ENCODE measurements around the gene MTTP.
A peak's percentile ranks its signal among the peaks of the same experiment; 100 is the strongest.

Gene MTTP

DNA sequence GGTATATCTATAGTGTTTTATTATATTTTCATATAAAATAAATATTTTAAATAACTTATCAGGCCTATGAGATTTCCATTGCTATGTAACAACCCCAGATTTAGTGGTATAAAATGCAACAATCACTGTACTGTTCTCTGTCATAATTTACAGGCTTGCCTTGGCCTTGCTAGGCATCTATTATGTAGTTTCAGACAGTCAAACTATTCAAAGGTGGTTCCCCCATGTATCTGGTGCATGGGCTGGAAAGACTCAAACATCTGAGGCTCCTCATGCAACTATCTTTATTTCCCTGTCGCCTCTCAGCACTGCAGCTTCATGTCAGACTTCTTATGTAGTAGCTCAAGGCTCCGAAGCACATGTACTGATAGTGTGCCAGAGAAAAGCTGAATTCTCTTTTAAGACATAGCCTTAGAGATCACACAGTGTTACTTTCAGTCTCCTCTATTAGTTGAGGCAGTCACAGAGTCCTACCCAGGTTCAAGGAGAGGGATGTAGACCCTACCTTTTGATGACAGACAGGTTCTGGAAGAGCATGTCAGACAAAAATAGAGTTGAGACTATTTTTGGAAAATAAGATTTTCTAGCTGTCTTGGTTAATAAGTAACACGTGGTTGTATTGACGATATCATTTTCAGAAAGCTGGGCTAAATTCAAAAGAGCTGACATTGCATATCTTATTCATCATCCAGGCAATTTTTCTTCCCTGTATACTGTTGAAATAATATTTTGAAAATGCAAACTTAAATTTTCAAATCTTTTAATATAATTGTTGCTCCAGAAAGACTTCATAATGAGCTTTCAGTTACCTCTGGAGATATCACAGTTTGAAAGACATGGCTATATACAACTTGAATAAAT is 19.4 kb downstream of the MTTP start:
- DNase-seq = no peak

DNA sequence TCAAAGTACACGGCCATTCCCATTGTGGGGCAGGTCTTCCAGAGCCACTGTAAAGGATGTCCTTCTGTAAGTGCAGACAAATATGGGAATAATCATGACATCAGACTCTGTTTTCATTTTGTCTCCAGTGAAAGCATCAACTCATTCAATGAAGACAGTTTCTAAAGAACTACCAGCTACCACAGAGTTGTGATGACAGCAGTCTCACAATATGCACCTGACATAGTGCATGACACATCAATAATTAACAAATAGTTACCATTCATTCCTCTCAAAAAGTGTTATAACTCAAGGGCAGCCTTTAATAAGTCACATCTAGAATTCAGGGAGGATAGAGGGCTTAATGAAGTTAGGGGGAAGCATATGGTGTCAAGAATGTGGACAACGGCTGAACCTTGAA is 20.2 kb downstream of the MTTP start:
- DNase-seq = no peak

DNA sequence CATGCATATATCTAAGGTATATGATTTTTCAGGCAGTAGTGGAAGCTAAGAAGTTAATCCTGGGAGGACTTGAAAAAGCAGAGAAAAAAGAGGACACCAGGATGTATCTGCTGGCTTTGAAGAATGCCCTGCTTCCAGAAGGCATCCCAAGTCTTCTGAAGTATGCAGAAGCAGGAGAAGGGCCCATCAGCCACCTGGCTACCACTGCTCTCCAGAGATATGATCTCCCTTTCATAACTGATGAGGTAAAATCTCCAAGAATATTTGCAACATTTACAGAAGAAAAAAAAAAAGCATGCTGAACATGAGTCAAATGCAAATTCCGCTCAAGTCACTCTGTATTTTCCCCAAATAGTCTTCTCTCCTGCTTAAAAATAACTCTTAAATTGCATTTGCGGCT is 32.1 kb downstream of the MTTP start:
- DNase-seq = no peak

DNA sequence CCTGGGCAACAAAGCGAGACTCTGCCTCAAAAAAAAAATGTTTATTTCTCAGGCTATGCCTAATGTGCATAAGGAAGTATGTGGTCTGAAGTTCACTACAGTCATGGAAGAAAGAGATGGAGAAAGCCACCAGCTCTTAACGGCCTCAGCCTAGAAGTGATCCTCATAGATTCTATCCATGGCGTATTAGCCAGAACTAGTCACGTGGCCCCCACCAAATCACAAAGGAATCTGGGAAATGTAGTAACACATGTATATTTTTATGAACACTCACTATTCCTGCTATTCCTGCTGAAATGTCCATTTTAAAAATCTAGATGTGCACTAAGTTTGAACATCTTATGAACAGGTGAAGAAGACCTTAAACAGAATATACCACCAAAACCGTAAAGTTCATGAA is 33.8 kb downstream of the MTTP start:
- no peak for DNase-seq

DNA sequence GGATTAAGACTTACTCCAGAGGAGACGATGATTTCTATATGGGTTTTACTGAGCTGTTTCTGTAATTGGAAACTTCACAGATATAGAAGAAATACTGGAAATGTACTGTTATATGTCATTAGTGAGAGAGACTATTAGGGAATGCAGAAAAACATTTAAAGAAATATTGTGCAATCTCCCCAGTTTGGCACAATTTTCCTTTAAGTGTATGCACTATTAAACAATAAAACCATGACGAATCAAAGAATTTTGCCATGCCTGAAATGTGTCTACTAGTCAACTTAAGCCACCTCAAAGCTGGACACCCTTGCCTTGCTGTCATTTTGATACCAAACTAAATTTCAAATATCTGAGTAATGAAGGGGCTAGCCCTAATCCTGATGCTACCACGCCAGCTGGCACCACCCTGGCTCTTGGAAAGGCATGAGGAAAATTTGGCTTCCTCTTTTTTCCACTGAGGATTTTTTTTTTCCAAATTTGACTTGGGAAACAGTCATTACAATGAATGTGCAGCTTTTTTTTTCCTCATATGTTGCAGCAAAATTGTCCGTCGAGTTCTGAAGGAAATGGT is 36.1 kb downstream of the MTTP start:
- no peak for DNase-seq

DNA sequence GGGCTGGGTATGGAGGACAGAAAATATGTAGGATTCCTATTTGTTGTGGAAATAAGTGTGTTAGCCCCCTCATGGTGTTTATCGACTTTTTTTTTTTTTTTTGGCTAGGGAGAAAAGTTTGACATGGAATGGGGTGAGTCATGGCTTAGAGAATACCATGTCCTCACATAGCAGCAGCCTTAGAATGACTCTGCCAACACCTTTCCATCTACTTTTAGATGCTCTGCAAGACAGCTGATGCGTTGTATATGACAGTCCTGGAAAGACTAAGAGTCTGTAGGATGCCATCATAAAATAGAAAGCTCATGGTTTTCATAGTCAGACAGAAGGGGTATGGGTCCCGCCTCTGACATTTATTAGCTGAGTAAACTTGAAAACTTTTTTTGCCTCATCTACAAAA is 37.7 kb downstream of the MTTP start:
- DNase-seq = no peak

DNA sequence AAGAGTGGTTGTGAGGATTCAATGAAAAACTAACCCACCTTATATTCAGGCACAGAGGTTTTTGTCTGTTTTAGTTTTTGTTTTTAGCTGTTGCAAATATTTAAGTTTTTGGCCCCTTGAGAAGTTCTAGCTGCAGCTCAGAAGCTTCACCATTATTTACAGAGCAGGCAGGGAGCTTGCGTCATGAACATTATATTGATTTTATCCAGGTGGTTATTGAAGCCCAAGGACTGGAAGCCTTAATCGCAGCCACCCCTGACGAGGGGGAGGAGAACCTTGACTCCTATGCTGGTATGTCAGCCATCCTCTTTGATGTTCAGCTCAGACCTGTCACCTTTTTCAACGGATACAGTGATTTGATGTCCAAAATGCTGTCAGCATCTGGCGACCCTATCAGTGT is 38.1 kb downstream of the MTTP start:
- no peak for DNase-seq

DNA sequence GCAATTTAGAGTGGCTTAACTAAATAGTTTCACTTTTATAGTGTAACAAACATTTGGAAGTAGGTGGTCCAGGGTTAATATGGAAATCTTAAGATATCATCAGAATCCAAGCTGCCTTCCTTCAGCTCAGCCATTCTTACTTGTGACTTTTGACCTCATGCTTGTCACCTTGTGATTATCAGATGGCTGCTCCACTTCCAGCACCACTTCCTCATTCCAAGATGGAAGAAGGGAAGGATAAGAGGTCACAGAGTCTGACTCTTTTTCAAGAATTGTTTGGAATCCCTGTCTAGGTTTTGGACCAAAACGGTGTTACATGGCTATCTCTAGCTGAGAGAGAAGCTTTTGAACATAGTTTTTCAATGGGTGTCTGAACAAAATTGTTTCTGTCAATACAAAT is 39.9 kb downstream of the MTTP start:
- DNase-seq = no peak

DNA sequence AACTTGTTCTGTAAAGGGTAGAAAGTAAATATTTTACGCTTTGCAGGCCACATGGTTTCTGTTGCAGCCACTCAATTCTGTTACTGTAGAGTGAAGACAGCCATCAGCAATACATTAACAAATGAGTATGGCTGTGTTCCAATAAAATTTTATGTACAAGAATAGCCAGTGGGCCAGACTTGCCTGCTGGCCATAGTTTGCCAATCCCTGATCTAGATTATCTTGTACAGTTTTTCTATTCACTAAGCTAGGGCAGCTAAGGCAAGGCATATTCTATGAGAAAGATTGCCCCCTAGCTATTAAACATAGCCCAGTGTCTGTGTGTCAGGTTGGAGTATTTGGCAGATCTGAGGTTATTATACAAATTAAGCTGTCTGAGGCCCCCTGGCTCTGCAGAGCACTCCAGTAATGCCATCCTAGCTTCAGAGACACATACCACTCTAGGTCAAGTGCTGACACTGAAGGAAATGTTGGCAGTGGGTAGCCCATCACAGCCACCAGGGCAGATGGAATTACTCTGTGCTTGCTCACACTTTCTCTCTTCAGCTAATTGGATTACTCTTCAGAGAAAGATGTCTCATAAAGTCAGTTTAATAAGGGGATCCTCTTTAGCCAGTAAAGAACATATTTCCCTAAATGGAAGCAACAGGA is 40.7 kb downstream of the MTTP start:
- DNase-seq = no peak

DNA sequence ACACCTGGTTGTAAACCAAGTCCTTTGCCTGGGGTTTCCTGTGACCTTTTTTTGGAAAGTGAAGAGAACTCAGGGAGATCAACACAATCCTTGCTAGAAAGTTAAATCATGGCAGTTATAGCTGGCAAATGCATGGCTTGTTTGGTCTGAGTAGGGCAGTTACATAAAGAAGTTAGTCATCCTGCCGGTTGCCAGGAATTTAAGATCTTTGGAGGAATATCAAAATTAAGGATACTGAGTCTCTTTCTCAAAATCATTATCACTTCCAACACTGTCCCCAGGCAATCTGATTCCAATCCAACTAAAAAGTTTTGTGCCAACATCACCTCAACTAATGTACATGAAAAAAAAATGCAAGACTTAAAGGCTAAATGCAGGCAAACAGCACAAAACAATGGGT is 42.8 kb downstream of the MTTP start:
- DNase-seq = no peak

DNA sequence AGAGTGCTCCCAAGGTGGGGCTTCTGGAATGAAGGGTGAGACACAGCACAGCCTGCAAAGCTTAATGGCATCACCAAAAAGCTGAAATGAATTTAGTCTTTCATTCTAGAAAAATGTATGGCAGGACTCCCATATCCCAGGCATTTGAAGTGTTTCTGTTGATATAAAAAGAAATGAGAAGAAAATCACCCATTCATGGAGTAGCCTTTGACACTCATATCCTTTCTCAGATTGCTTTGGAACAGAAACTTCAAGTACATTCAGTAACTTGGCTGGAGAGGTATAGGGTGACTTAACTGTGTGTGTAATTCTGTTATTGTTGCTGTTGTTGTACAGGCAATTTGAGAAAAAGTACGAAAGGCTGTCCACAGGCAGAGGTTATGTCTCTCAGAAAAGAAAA is 47.7 kb downstream of the MTTP start:
- DNase-seq = no peak

DNA sequence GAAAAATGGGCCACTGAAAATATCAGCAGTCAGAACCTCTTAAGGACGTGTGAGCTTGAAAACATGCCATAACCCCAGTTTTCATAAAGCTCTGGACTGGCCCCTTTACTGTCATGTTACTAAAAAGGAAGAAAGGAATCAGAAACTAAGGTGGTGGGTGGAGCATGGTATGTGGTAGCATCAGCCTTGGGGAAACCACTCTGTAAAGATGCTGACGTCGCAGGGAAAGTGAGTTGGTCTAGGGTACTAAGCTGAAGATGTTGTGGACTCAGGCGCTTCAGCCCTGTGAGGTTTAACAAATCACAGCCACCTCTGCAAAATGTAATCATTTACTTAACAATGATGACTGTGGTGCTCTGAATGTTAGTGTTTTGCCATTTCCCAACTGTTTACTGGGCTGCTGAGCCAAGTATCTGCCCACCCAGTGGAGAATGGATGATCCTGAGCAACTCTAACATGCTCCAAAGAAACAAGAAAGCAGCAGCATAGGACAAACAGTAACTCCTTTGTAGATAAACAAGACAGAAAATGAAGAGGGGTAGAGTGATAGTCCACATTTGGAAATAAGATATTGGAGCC is 49.6 kb downstream of the MTTP start:
- peak; percentile 36 for DNase-seq

DNA sequence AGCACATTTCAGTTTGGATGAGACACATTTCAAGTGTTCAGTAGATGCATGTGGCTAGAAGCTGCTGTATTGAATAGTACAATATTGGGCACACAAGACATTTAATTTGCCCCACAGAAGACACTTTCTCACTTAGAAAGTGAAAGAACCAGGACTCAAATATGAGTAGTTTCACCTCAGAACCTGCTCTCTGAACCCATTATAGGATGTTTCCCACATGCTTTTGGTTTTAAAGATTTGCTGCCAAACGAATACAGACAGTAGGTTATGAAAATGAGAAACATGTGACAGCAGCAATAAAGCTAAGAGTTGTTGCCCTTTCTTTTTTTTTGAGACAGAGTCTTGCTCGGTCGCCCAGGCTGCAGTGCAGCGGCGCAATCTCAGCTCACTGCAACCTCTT is 50.7 kb downstream of the MTTP start:
- peak; percentile 4 for DNase-seq

DNA sequence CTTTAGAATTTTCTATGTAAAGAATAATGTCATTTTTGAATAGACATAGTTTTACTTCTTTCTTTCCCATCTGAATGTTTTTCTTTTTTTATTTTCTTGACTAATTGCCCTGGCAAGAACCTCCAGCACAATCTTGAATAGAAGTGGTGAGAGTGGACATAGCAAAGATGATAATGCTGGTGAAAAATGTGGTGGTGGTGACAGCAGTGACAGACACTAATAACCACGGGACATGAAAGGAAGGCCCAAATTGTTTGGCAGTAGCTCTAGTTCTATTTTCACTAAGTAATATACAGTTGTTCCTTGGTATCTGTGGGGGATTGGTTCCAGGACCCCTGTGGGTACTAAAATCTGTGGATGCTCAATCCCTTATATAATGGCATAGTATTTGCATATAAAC is 53.4 kb downstream of the MTTP start:
- no peak for DNase-seq

DNA sequence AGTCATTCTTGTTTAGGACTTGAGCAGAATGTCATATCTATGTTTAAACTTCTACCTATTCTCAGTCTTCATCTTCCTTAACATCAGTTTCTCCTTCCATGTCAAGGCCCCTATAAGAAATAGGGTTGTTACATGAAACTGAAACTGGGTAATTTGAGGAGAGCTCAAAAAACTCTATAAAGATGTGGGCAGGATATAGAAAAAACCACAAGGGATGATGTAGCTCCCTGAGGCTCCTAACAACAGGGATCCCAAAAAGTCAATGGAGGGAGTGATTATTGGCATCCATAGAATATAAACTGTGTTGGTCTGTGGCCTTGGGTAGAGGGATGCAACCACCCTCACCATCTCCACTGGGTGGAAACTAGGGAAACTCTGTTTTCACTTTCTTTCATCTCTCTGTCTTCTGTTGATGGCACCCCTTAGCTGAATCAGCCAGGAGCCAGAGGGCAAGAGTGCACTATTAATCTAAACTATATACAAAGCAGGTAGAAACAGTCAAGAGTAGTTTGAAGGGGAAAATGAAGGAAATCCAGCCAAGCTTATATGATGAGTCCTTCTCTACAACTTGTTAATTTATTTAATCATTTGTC is 55.4 kb downstream of the MTTP start:
- DNase-seq = no peak

DNA sequence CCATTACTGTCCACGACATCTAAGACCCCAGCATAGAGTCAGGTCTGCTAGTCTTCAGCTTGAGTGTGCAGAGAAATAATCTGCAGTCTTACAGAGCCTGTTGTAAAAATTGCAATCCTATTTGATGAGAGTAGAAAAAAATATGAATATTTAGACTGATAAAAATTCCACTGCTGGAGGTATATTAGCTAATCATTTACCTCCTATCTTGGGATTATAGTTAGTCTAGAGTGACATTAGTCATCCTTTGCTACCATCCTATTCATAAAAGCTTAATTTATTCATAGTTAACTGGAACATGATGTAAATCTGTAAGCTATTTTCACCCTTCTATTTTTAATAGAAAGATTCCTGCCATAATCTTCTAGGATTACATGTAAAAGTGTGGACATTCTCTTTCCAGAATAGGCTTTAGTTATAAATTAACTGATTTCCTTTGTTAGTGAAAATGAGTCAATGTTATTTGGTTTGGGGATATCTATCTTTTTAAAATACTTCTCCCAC is 56.3 kb downstream of the MTTP start:
- DNase-seq = no peak

DNA sequence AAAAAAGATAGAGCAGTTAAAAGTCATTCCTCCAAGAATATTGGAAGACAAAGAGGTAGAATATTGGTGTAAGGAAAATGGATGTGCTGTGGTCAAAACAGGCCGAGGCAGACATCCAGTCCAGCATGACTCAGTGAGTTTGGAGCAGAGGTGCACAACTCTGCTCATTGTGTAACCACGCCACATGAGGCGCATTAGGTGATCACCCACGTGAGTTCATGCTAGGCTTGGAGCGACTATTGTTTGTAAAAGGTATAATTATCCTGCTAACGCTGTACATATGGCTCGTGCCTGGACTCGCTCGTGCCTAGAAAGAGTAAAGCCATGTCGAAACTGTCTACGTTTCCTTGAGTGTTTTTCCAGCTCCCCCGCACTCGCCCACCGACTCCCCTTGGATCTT is 59.1 kb downstream of the MTTP start:
- no peak for DNase-seq

DNA sequence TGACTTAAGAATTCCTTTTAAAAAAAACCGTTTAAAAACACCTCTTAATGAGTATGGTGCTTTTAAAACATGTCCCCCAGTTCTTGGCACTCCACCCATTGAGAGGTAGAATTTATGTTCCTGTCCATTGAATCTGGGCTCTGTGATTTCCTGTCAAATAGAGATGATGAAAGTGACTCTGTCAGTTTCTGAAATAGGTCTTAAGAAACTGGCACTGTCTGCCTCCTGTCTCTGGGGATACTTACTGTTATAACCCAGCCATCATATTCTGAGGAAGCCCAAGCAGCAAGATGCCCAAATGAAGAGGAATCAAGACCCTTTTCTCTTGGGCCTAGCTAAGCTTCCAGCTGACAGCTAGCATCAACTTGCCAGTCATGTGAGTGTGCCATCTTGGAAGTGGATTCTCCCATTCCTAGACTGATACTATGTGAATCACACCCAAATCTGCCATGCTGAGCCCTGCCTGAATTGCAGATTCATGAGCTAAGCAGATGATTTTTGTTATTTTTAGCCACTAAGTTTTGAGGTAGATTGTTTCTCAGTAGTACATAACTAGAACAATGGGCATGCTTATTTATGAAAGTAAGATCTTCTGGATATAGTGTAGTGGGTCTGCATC is 60.2 kb downstream of the MTTP start:
- DNase-seq = no peak

DNA sequence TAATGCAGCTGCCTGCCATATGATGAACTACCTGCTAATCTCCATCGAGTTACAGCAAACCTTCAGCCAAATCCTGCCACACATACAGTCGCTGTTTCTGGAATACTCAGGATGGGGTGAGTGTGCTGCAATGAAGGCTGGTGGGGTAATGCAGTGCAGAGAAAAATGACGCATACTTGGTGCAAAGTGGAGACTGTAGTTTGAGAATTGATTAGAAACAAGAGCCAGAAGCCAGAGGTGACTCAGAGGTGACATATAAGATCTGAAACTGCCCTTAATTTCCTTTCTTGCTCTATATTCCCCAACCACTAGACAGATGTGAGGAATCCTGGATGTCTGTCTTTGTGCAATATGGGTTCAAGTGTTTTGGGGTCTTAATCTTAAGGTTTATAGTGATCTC is 61.0 kb downstream of the MTTP start:
- DNase-seq = no peak

DNA sequence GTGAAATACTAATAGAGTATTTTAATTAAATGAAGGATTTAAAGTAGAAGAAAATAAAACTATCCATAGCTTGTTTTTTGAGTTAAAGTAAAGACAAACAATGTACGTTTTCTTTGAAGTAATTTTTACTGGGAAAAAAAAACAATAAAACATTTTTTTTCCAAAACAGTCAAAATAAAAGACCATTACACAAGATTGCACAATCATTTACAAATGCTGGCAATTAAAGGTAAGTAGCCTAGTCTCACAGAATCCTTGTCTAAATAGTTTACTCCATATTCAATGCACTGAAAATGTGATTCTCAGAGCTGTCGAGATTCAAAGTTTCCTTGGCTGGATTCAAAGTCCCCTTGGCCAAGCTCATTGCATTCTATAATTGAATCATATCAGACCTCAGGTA is 61.8 kb downstream of the MTTP start:
- no peak for DNase-seq

DNA sequence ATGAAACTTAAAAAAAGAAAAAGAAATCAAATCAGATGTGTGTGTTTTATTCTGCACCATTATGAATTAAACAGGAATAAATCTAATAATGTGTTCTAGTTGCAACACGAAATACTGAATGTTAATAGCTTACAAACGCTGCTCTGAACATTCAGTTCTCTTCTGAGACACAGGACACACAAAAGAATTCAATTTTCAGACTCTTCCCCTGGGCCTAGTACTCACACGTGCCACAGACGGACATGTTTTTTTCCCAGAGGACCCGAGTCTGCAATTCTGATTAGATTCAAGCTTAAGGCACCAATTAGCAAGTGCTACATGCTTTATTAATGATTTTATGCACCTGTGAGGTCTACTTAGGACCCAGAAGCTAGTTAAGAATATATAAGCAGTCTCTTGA is 62.5 kb downstream of the MTTP start:
- no peak for DNase-seq

DNA sequence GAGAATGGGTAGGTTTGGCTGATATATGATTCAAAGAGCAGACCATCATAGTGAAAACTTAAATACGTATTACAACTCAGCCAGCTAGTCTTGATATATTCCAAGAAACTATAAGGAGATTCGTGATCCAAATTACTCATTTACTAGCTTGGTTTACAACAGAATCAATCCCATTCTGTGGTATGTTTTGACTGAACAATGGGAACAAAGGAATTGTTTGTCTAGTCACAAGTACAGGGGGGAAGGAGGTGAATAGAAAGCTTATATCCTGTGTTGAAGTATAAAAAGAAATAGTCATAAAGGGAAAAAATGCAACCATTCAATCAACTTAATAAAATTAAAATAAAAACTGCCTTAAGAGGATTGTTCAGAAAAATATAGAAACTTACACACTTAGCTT is 66.1 kb downstream of the MTTP start:
- DNase-seq = no peak

Measured in activated CD4-positive, alpha-beta T cell treated with anti-CD3 and anti-CD28 coated beads, Interleukin-10, Interleukin-2, amounts not matched to agents 100 ng/mL and 50 ng/mL, durations not matched to agents 16 hours and 8 hours (primary cell).